Bronchus fibroblast of lung (primary cell): ENCODE measurements around the gene FAM174A. TPM values are rescaled to one million over a fixed set of nuclear protein-coding genes. Genes with fewer than 3 reads are reported as not detected.

Source experiments
- total RNA-seq: library from RNA; depleted of rRNA; stranded (reverse); fragments of >200 nt; gene quantifications from 2 replicates; pipeline ENCODE4 v1.2.3, GENCODE V29; 2015

FAM174A gene
- total RNA-seq, result 13.7 and 19.3 TPM in 2 replicates

GRCh38 chr5:100535060-100536005, at the start of gene FAM174A:
Gene FAM174A, plus strand, starts transcription at chr5:100535374. Its CDS starts 157 bp downstream, at chr5:100535531.

